BLaER1 treated with 17β-estradiol and CSF1 and Interleukin-3, amounts not matched to agents 10 nM and 100 nM (cell line): Measurements from ENCODE around the gene PHACTR3.

Experiments used
- H3K27ac ChIP-seq, 11 experiments: shearing (Covaris generic); formaldehyde crosslinking; 2 replicates each; pipeline ENCODE4 v1.8.1; 2022
- H3K27me3 ChIP-seq, 11 experiments: shearing (Covaris generic); formaldehyde crosslinking; 2 replicates each; pipeline ENCODE4 v1.8.1; 2022
- H3K36me3 ChIP-seq, 11 experiments: shearing (Covaris generic); formaldehyde crosslinking; 2 replicates each; pipeline ENCODE4 v1.8.1; 2022
- H3K4me1 ChIP-seq, 10 experiments: shearing (Covaris generic); formaldehyde crosslinking; 2 replicates each; pipeline ENCODE4 v1.8.1; 2022
- H3K4me2 ChIP-seq, 11 experiments: shearing (Covaris generic); formaldehyde crosslinking; 2 replicates each; pipeline ENCODE4 v1.8.1; 2022
- H3K4me3 ChIP-seq, 10 experiments: shearing (Covaris generic); formaldehyde crosslinking; 2 replicates each; pipeline ENCODE4 v1.8.1; 2022
- H3K9ac ChIP-seq, 11 experiments: shearing (Covaris generic); formaldehyde crosslinking; 2 replicates each; pipeline ENCODE4 v1.8.1; 2022
- H3K9me3 ChIP-seq, 11 experiments: shearing (Covaris generic); formaldehyde crosslinking; replicated peaks in 1 of 11; 2 replicates each; pipeline ENCODE4 v1.8.1; 2022
- H4K20me1 ChIP-seq, 11 experiments: shearing (Covaris generic); formaldehyde crosslinking; 2 replicates each; pipeline ENCODE4 v1.8.1; 2022
- Cebpa-rat ChIP-seq, 11 experiments: shearing (Covaris generic); IDR thresholded peaks; 2 replicates each; pipeline ENCODE4 v1.8.1; 2022

Gene PHACTR3

DNA sequence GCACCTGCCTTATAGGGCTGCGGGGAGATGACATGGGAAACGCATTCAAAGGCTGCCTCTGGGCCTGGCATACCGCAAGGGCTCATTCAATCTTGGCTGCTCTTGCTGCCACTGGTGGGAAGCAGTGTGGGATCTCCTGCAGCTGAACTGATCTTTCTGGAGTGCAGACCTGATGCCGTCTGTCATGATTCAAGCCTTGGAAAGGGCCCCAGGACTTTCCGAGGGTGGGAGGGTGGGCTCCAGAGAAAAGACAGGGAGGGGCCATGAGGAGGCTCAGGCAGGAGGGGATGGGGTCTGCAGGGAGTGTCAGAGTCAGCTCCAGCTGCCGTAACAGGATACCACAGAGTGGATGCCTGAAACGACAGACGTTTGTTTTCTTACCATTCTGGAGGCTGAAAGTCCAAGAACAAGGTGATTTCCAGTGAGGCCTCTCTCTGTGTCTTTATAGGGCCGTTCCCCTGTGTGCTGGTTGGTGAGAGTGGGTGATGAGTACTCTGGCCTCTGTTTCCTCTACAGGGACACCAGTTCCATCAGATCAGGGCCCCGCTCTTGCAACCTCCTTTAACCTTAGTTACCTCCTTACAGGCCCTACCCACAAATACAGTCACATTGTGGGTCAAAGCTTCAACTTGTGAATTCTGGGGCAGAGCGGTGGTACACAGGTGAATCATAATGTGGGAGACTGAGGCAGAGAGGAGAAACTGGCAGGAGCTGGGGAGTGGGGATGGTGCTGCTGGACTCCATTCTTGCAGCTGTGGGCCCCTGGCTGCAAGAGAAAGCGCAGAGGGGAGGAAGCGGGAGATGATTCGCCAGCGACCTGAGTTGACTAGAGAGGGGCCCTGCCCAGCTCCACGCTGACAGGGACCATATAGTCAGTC is 180.7 kb downstream of the PHACTR3 start:
- TF ChIP-seq Cebpa-rat (IDR thresholded peaks at IDR 0.05): no peak
- Histone ChIP-seq H3K36me3 (peaks cover 0 to 99% (median 95%) of the 10 kb centered on the region in 11 experiments; a peak in 17 of 22 replicates), H3K27me3 (no peaks in the 10 kb centered on the region), H3K4me2 (no peak overlapping the region), H3K27ac (no peak overlapping the region), H4K20me1 (peaks cover 0 to 71% (median 11%) of the 10 kb centered on the region in 11 experiments; a peak in 12 of 22 replicates), H3K4me1 (peaks cover 0 to 19% (median 5%) of the 10 kb centered on the region in 10 experiments; a peak in 7 of 20 replicates), H3K4me3 (no peak overlapping the region), H3K9me3 (peaks cover 0 to 42% (median 20%) of the 10 kb centered on the region in 11 experiments; a peak in 16 of 22 replicates), H3K9ac (no peak overlapping the region)

DNA sequence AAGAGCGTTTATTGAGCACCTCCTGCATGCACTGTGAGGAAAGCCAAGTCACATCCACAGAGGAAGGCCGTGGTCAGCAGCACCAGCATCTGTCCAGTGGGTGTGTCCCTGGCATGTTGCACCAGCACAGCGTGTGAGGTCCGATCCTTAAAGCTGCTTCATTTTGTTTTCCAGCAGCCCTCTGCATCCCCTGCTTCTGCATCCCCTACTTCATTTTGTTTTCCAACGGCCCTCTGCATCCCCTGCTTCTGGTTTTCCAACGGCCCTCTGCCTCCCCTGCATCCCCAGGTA is 181.3 kb downstream of the PHACTR3 start:
- Histone ChIP-seq H4K20me1 (peaks cover 0 to 65% (median 10%) of the 10 kb centered on the region in 11 experiments; a peak in 11 of 22 replicates), H3K27me3 (no peaks in the 10 kb centered on the region), H3K4me3 (no peak overlapping the region)

DNA sequence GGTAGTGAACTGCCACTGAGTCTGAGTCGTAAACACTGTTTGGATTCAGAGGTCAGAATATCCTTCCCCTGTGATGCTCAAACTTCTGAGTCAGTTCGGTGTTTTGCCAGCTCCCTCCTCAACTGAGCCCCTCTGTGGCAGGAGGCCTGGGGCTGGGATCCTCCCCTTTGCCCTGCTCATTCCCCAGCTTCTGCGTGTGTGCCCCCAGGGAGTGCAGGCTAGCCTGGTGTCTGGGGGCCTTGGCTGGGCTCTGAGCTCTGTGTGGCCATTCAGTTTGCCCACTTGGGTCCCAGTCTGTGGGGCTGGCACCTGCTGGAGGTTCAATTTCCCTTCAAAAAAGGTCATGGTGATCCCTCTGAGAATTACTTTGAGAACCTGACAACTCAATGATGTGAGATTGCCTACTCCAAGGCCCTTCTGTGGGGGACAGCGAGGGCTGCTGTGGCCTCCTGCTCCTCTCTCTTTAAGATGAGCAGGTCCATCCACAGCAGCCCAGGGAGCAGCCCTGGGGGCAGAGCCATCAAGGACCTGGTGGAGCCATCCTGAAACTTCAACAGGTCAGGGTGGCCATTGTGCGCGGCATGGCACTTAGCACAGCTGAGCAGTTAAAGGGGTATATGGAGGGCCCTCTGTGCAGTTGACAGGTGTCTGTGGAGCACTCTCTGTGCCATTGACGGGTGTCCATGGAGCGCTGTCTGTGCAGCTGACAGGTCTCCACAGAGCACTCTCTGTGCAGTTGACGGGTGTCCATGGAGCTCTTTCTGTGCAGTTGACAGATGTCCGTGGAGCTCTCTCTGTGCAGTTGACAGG is 181.9 kb downstream of the PHACTR3 start:
- Histone ChIP-seq H3K9me3 (peaks cover 4 to 54% (median 31%) of the 10 kb centered on the region in 11 experiments; a peak in 21 of 22 replicates), H3K27me3 (no peaks in the 10 kb centered on the region), H3K27ac (no peak overlapping the region), H3K4me3 (no peak overlapping the region), H3K4me1 (peaks cover 0 to 12% (median under 1%) of the 10 kb centered on the region in 10 experiments; a peak in 5 of 20 replicates), H3K4me2 (no peak overlapping the region; a peak in 1 of 22 replicates), H4K20me1 (peaks cover 0 to 59% (median 6%) of the 10 kb centered on the region in 11 experiments; a peak in 11 of 22 replicates), H3K9ac (no peak overlapping the region), H3K36me3 (peaks cover 0 to 99% (median 95%) of the 10 kb centered on the region in 11 experiments; a peak in 19 of 22 replicates)
- no peak for TF ChIP-seq Cebpa-rat (IDR thresholded peaks at IDR 0.05)

More for the DNA sequence above, 181.3 kb downstream of the PHACTR3 start:
- peaks cover 0 to 48% (median 26%) of the 10 kb centered on the region in 11 experiments; a peak in 18 of 22 replicates for H3K9me3 ChIP-seq
- H3K4me1 ChIP-seq: peaks cover 0 to 17% (median 4%) of the 10 kb centered on the region in 10 experiments; a peak in 6 of 20 replicates
- no peak overlapping the region for H3K4me2 ChIP-seq
- TF ChIP-seq Cebpa-rat (IDR thresholded peaks at IDR 0.05): no peak
- H3K36me3 ChIP-seq: peaks cover 0 to 99% (median 95%) of the 10 kb centered on the region in 11 experiments; a peak in 18 of 22 replicates
- no peak overlapping the region for H3K9ac ChIP-seq
- H3K27ac ChIP-seq: no peak overlapping the region

- Histone ChIP-seq H3K9ac (no peak overlapping the region), H3K4me3 (no peak overlapping the region), H3K36me3 (peaks cover 0 to 99% (median 95%) of the 10 kb centered on the region in 11 experiments; a peak in 20 of 22 replicates), H3K4me2 (peak overlapping the region in 1 of 11 experiments; percentile 29; a peak in 1 of 22 replicates), H3K27me3 (no peaks in the 10 kb centered on the region), H3K4me1 (peaks cover 0 to 12% (median 0%) of the 10 kb centered on the region in 10 experiments; a peak in 4 of 20 replicates), H3K9me3 (peaks cover 12 to 62% (median 39%) of the 10 kb centered on the region in 11 experiments), H3K27ac (no peak overlapping the region), H4K20me1 (peaks cover 0 to 52% (median 0%) of the 10 kb centered on the region in 11 experiments; a peak in 8 of 22 replicates)
- no peak for TF ChIP-seq Cebpa-rat (IDR thresholded peaks at IDR 0.05)
Measured at GRCh38 chr20:59786801-59787537, 182.6 kb downstream of the PHACTR3 start.

DNA sequence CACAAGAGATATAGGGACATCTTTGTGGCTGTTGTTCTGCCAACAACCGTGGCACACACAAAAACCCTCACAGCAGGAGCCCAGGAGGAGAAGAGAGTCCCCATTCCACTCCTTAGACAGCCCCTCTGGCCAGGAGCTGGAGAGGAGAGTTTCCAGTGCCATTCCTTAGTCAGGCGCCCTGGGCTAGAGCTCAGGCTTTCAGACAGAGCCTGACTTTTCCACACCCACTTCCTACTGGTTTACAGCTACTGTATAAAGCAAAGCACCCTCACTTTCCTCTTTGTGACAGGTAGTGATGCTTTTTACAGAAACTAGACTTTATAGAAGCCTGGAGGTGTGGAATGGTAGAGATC is 183.2 kb downstream of the PHACTR3 start:
- Histone ChIP-seq H3K9ac (no peak overlapping the region), H3K27ac (no peak overlapping the region), H3K36me3 (peaks cover 0 to 99% (median 95%) of the 10 kb centered on the region in 11 experiments; a peak in 20 of 22 replicates), H3K4me2 (no peak overlapping the region), H3K4me1 (peaks cover 0 to 12% (median 0%) of the 10 kb centered on the region in 10 experiments; a peak in 3 of 20 replicates), H4K20me1 (peaks cover 0 to 46% (median 0%) of the 10 kb centered on the region in 11 experiments; a peak in 8 of 22 replicates), H3K9me3 (peaks cover 17 to 67% (median 45%) of the 10 kb centered on the region in 11 experiments), H3K4me3 (no peak overlapping the region), H3K27me3 (no peaks in the 10 kb centered on the region)
- TF ChIP-seq Cebpa-rat (IDR thresholded peaks at IDR 0.05): no peak

- Histone ChIP-seq H3K9ac (no peak overlapping the region), H3K27me3 (no peaks in the 10 kb centered on the region), H3K27ac (no peak overlapping the region), H3K36me3 (peaks cover 0 to 99% (median 98%) of the 10 kb centered on the region in 11 experiments; a peak in 20 of 22 replicates), H3K4me3 (no peak overlapping the region), H3K4me2 (no peak overlapping the region), H4K20me1 (peaks cover 0 to 39% (median 0%) of the 10 kb centered on the region in 11 experiments; a peak in 7 of 22 replicates), H3K4me1 (peaks cover 0 to 12% (median 0%) of the 10 kb centered on the region in 10 experiments; a peak in 3 of 20 replicates), H3K9me3 (peaks cover 25 to 75% (median 51%) of the 10 kb centered on the region in 11 experiments)
- TF ChIP-seq Cebpa-rat (IDR thresholded peaks at IDR 0.05): no peak
Measured at GRCh38 chr20:59788196-59788735, 183.9 kb downstream of the PHACTR3 start.

GRCh38 chr20:59788811-59789397 is 184.6 kb downstream of the PHACTR3 start:
- Histone ChIP-seq H3K4me2 (no peak overlapping the region), H3K27me3 (no peaks in the 10 kb centered on the region), H3K4me1 (peaks cover 0 to 12% (median 0%) of the 10 kb centered on the region in 10 experiments; a peak in 3 of 20 replicates), H3K9me3 (peaks cover 27 to 80% (median 57%) of the 10 kb centered on the region in 11 experiments), H3K9ac (no peak overlapping the region), H3K27ac (no peak overlapping the region), H3K4me3 (no peak overlapping the region), H3K36me3 (peaks cover 0 to 99% (median 97%) of the 10 kb centered on the region in 11 experiments; a peak in 20 of 22 replicates), H4K20me1 (peaks cover 0 to 32% (median 0%) of the 10 kb centered on the region in 11 experiments; a peak in 6 of 22 replicates)
- no peak for TF ChIP-seq Cebpa-rat (IDR thresholded peaks at IDR 0.05)
